ENCODE measurements around the gene TECPR1.

Gene TECPR1

GRCh38 chr7:98223898-98224700 lies 27.9 kb downstream of the TECPR1 start:
- H3K36me3 ChIP-seq (ENCODE audit: low read length) = no peaks in the 10 kb centered on the region
- TF ChIP-seq EZH2phosphoT487 (conservative IDR thresholded peaks at IDR 0.05; ENCODE audit: low read length) (no peak), CTCF (IDR thresholded peaks at IDR 0.05; ENCODE audit: insufficient read depth, low read length, poor library complexity, severe bottlenecking) (no peak)
- H3K4me3 ChIP-seq (ENCODE audit: insufficient read depth, low read length, poor library complexity, severe bottlenecking) = no peak overlapping the region
- no peaks in the 10 kb centered on the region for H3K9me3 ChIP-seq (ENCODE audit: insufficient read depth, low read length)
- no peaks in the 10 kb centered on the region for H3K79me2 ChIP-seq (ENCODE audit: insufficient read depth, low read length)
- H4K20me1 ChIP-seq (ENCODE audit: low read depth, low read length) = no peaks in the 10 kb centered on the region
- no peak overlapping the region for H3K27ac ChIP-seq (ENCODE audit: low read depth, low read length)
- no peak overlapping the region for H3K9ac ChIP-seq (ENCODE audit: low read length)
- no peak overlapping the region for H3K4me2 ChIP-seq (ENCODE audit: low read depth, low read length, poor library complexity, severe bottlenecking)
- H2AFZ ChIP-seq (ENCODE audit: low read depth, low read length, severe bottlenecking) = no peak overlapping the region
- H3F3A ChIP-seq (ENCODE audit: insufficient read depth) = peaks cover 5% of the 10 kb centered on the region
- no peaks in the 10 kb centered on the region for H3K9me2 ChIP-seq (replicated peaks; ENCODE audit: insufficient read depth, low read length)
- H3K27me3 ChIP-seq (ENCODE audit: low read length) = no peaks in the 10 kb centered on the region

DNA sequence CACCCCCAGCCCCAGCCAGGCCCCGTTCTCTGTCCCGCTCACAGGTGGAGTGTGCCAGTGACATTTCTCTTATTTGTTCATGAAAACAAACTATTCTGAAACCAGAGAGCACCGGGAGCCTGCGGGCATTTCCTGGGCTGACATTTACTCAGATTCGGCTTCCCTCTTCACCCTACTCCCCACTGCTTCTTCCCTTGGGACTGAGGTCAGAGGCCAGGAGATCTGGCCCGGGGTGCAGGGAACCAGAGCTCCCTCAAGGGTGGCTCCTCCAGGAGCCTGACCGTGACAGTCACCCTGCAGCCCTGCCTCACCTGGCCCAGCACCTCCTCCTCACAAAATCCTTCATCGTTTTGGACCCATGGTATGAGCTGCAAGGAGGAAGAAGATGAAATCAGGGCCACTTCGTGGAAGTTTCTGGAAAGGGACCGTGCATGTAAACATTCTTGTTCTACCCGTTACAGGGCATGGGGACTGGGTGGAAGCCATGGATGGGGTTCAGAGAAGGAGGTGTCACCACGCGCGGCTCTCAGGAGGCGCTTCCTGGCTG lies 28.6 kb downstream of the TECPR1 start:
- Histone ChIP-seq H3K4me2 (ENCODE audit: low read depth, low read length, poor library complexity, severe bottlenecking) (no peak overlapping the region), H3K9me2 (replicated peaks; ENCODE audit: insufficient read depth, low read length) (no peaks in the 10 kb centered on the region), H3F3A (ENCODE audit: insufficient read depth) (peaks cover 11% of the 10 kb centered on the region), H2AFZ (ENCODE audit: low read depth, low read length, severe bottlenecking) (no peak overlapping the region), H3K9me3 (ENCODE audit: insufficient read depth, low read length) (no peaks in the 10 kb centered on the region), H3K4me3 (ENCODE audit: insufficient read depth, low read length, poor library complexity, severe bottlenecking) (no peak overlapping the region), H3K79me2 (ENCODE audit: insufficient read depth, low read length) (no peaks in the 10 kb centered on the region), H4K20me1 (ENCODE audit: low read depth, low read length) (0 out of 2 replicates have a peak, but pooled peaks cover 2% of the 10 kb centered on the region), H3K27me3 (ENCODE audit: low read length) (no peaks in the 10 kb centered on the region), H3K27ac (ENCODE audit: low read depth, low read length) (no peak overlapping the region), H3K9ac (ENCODE audit: low read length) (no peak overlapping the region), H3K36me3 (ENCODE audit: low read length) (no peaks in the 10 kb centered on the region)
- TF ChIP-seq CTCF (IDR thresholded peaks at IDR 0.05; ENCODE audit: insufficient read depth, low read length, poor library complexity, severe bottlenecking) (no peak), EZH2phosphoT487 (conservative IDR thresholded peaks at IDR 0.05; ENCODE audit: low read length) (no peak)

GRCh38 chr7:98222533-98223195 lies 29.4 kb downstream of the TECPR1 start:
- Histone ChIP-seq H3K27me3 (ENCODE audit: low read length) (no peaks in the 10 kb centered on the region), H4K20me1 (ENCODE audit: low read depth, low read length) (0 out of 2 replicates have a peak, but pooled peaks cover 5% of the 10 kb centered on the region), H3K9me2 (replicated peaks; ENCODE audit: insufficient read depth, low read length) (no peaks in the 10 kb centered on the region), H3K79me2 (ENCODE audit: insufficient read depth, low read length) (no peaks in the 10 kb centered on the region), H3K9me3 (ENCODE audit: insufficient read depth, low read length) (no peaks in the 10 kb centered on the region), H3K9ac (ENCODE audit: low read length) (no peak overlapping the region), H3K4me2 (ENCODE audit: low read depth, low read length, poor library complexity, severe bottlenecking) (no peak overlapping the region), H3K4me3 (ENCODE audit: insufficient read depth, low read length, poor library complexity, severe bottlenecking) (no peak overlapping the region), H3K36me3 (ENCODE audit: low read length) (no peaks in the 10 kb centered on the region), H3F3A (ENCODE audit: insufficient read depth) (peaks cover 12% of the 10 kb centered on the region), H2AFZ (ENCODE audit: low read depth, low read length, severe bottlenecking) (no peak overlapping the region), H3K27ac (ENCODE audit: low read depth, low read length) (no peak overlapping the region)
- no peak for TF ChIP-seq EZH2phosphoT487 (conservative IDR thresholded peaks at IDR 0.05; ENCODE audit: low read length)
- TF ChIP-seq CTCF (IDR thresholded peaks at IDR 0.05; ENCODE audit: insufficient read depth, low read length, poor library complexity, severe bottlenecking) = no peak

Measured in SU-DHL-6 (cell line).